GM19468 (cell line): ENCODE measurements around the gene PLAGL1.
"Not testable (repeated sequence)": the region's sequence is repeated elsewhere in the genome, so short reads cannot be mapped to it uniquely, and the experiment has no call there.

ENCODE experiments used
- ATAC-seq: cut with Tn5 transposase; IDR thresholded peaks from one replicate; pipeline ENCODE4 v1.9.1; 2021; ENCODE audit warnings: mild to moderate bottlenecking, moderate library complexity, moderate number of reproducible peaks; ENCODE audit not compliant: unreplicated experiment; ENCODE audit errors: extremely low read depth

PLAGL1 gene, protein sequence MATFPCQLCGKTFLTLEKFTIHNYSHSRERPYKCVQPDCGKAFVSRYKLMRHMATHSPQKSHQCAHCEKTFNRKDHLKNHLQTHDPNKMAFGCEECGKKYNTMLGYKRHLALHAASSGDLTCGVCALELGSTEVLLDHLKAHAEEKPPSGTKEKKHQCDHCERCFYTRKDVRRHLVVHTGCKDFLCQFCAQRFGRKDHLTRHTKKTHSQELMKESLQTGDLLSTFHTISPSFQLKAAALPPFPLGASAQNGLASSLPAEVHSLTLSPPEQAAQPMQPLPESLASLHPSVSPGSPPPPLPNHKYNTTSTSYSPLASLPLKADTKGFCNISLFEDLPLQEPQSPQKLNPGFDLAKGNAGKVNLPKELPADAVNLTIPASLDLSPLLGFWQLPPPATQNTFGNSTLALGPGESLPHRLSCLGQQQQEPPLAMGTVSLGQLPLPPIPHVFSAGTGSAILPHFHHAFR

GRCh38 chr6:144008120-144008811 is at the start of gene PLAGL1:
PLAGL1 (minus strand) TSS chr6:144008259; CDS start chr6:143948136, 60,123 bp downstream.
- peak; percentile 68 for ATAC-seq

DNA sequence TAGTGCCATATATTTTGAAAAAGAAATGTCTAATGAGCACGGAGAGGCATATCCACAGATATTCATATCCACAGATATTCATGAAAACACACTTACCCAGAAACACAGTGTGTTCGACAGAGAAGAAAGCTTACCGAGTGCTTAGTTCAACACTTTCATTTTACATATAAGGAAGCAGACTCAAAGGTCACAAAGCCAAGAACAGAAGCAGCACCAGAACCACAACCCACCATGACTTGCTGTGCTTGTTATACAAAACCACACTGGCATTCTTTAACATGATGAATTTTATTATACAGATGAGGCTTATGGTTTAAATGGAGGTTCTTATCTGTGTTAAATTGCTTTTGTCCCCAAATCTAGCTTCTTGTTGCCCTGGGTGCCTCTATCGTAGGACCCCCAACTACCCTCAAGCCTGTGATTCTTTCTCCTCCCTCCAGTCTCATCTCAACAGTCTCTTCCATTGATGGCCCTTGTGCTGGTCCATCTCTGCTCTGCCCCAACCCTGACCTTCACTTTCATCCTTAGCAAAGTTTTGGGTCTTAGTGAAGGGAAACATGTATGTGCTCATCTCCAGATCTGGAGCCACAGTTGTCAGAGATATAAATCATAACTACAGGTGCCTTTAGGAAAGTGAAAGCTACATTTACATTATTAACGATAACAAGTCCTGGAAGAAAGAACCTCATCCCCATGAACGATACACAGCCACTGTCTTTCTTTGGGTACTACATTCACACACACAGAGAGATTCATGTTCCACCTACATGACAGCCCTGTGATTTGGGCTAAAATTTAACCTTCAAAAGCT is 47.3 kb upstream of the PLAGL1 start:
- ATAC-seq = peak; percentile 68

DNA sequence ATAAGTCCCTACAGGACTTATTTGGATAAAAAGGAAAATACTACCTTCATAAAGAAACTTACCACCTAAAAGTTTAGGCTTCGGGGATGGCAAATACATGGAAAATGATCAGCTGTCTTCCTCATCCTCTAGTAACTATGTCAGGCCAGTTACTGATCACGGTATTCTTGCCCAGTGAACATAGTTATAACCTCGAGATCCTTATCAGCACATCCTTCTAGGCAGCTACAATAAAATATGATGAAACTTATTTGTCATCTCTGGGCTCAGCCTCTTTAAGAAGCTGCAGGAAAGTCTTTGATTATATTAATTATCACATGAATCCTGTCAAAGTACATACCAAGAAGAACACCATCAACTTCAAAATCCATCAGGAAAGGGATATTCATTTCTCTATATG is 45.5 kb upstream of the PLAGL1 start:
- no peak for ATAC-seq

DNA sequence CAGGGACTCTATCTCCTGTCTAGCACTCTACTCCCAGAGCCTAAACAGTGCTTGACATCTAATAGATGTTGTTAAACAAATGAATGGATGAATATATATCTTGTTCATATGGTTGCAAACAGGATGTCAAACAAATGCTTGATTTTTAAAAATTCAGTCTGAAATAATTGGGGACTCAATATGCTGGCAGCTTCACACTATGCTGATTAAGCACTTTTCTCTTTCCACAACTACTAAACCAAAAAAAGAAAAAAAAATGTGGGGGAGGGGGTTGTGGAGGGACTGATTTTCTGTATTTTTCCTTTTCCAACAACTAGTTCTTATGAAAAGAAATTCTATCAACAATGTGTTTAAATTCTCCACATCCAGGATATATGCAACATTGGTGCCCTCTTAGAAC is 44.4 kb upstream of the PLAGL1 start:
- no peak for ATAC-seq

- no peak for ATAC-seq
These were observed 41.3 kb upstream of the PLAGL1 start for GRCh38 chr6:144049386-144049785.

- no peak for ATAC-seq
These were observed 39.6 kb upstream of the PLAGL1 start for GRCh38 chr6:144047688-144048087.

DNA sequence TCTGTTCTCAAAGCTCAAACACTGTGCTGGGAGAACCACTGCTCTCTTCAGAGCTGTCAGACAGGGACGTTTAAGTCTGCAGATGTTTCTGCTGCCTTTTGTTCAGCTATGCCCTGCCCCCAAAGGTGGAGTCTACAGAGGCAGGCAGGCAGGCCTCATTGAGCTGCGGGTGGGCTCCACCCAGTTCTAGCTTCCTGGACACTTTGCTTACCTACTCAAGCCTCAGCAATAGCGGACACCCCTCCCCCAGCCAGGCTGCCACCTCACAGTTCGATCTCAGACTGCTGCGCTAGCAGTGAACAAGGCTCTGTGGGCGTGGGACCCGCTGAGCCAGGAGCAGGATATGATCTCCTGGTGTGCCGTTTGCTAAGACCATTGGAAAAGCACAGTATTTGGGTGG is 38.6 kb upstream of the PLAGL1 start:
- not testable (repeated sequence) for ATAC-seq

GRCh38 chr6:144044989-144045388 is 36.9 kb upstream of the PLAGL1 start:
- ATAC-seq = not testable (repeated sequence)

DNA sequence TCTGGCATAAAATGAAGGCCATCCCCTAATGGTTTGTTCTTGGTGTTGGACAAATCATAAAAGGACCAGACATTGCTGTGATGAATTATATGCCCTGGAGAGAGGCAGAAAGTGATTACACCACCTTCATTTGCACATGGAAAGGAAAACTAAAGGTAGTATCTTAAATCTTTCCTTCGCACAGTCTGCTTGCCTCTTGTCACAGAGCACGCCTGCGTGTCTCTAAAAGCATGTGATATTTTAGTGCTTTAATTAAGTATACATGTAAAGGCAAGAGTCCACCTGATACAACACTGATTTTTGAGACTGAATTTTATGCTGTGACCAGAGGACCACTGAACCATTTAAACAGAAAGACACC is 28.8 kb upstream of the PLAGL1 start:
- no peak for ATAC-seq

GRCh38 chr6:144036064-144036834 is 28.2 kb upstream of the PLAGL1 start:
- ATAC-seq = no peak

- no peak for ATAC-seq
These were observed 27.4 kb upstream of the PLAGL1 start for GRCh38 chr6:144035416-144035815.

- no peak for ATAC-seq
These were observed 26.0 kb upstream of the PLAGL1 start for GRCh38 chr6:144033816-144034735.

GRCh38 chr6:144029452-144029851 is 21.4 kb upstream of the PLAGL1 start:
- ATAC-seq = no peak

DNA sequence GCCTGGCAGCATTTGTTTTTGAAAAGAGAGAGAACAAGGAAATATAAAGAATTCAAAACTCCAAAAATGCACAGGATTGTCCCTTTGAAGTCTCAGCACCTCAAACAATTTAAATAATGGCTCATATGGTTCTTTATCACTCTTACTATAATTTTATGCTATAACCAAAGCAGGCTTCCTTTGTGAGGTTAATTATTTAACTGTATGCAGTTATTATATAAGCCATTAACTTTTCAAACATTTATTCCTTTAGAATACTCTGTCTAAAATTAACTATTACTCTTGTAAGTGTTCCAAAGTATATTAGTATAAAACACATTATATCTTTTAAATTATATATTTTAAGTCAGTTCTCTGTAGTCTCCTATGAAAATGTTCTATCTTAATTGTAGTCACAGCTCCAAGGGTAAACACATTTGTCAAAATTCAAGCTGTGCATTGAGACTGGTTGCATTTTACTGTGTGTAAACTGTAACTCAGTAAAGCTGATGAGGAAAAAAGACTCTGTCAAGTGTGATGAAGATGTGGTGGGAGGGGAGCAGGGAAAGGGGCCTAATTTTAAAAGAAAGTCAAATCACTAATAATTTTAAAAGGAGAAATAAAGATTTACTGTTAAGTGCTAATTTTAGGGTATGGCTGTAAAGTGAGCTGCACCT is 20.0 kb upstream of the PLAGL1 start:
- ATAC-seq = no peak

DNA sequence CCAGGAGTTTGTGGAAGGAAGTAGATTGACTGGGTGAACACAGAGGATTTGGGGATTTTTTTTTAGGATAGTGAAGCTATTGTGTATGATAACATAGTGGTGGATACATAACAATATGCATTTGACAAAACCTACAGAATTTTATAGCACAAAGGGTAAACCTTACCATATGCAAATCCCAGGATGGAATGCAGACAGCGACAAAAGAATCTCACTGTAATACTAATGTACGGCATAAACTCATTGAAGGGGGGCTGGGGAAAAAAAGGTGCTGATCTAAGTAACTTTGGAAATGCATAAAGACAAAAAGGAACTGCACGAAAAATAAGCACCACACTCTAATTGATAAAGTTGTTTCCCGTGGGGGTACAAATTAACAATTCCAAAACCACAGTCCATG is 15.2 kb upstream of the PLAGL1 start:
- no peak for ATAC-seq

- ATAC-seq = no peak
These were observed 11.9 kb upstream of the PLAGL1 start for GRCh38 chr6:144019929-144020328.

DNA sequence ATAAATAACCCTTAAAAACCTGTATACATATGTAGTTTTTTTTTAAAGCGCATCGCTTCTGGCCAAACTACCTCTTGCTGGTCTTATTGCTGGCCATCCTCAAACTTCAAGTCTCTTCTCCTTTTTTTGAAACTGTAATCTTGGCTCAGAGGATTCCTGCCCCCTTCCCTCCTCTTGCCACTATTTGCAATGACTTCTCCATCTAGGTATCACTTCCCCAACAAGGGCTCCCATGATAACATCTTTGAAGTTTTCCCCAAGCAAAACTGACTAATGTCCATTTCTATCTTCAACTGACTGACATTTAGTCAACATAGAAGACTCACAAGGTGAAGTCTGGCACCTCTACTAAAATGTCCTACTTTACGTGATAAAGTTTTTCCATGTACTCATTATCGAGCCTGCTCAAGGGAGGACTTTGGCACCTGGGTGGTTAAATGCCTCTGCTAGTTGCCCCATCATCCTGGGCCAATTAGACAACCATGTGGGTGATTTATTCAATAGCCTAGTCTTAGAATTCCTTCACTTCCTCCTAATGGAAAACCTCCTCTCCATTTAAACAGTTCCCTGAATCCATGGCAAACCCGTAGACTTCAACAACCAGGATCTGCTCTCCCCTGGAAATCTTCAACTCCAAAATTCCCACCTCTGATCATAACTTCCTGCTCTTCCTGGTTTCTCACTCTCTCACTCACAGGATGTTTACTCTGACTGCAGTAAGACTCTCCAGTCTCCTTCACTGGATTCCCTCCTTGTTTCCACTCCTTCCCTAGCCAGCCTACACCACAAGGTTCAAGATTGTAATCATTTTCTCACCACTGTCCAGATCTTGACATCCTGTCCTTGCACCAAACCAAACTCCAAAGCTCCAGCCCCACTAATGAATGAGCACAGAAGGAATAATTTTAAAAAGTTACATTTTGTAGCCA is 9.4 kb upstream of the PLAGL1 start:
- no peak for ATAC-seq
